RWPE2 (cell line): ENCODE data around the gene CHD2.

ENCODE experiments used
- ATAC-seq: fragments of 200-7000 bp; cut with Tn5 transposase; 3 replicates; pipeline ENCODE4 v1.9.1; 2021; ENCODE audit warnings: low read depth
- DNase-seq: peaks from one replicate; pipeline ENCODE4 v3.0.0-alpha.2; 2020; ENCODE audit warnings: low spot score
- H3K27ac ChIP-seq: fragments of 450-650 bp; 2 replicates; pipeline ENCODE4 v1.5.1; 2017; ENCODE audit warnings: mild to moderate bottlenecking; ENCODE audit not compliant: poor library complexity, severe bottlenecking
- H3K27me3 ChIP-seq: fragments of 250-450 bp; sonication (Bioruptor Pico); 2 replicates; pipeline ENCODE4 v1.5.1; 2021; ENCODE audit warnings: mild to moderate bottlenecking, moderate library complexity; ENCODE audit not compliant: insufficient read depth, poor library complexity, severe bottlenecking
- H3K36me3 ChIP-seq: fragments of 250-450 bp; sonication (Bioruptor Pico); 2 replicates; pipeline ENCODE4 v1.5.1; 2020; ENCODE audit warnings: low read depth, mild to moderate bottlenecking, moderate library complexity
- H3K4me1 ChIP-seq: fragments of 250-450 bp; sonication (Bioruptor Pico); 2 replicates; pipeline ENCODE4 v1.5.1; 2021; ENCODE audit warnings: mild to moderate bottlenecking, moderate library complexity; ENCODE audit not compliant: insufficient read depth, poor library complexity, severe bottlenecking
- H3K4me3 ChIP-seq: fragments of 250-450 bp; sonication (Bioruptor Pico); 2 replicates; pipeline ENCODE4 v1.5.1; 2021; ENCODE audit warnings: mild to moderate bottlenecking, moderate library complexity; ENCODE audit not compliant: severe bottlenecking
- H3K9me3 ChIP-seq: fragments of 250-450 bp; sonication (Bioruptor Pico); 2 replicates; pipeline ENCODE4 v1.5.1; 2021; ENCODE audit warnings: mild to moderate bottlenecking, moderate library complexity; ENCODE audit not compliant: severe bottlenecking
- CTCF ChIP-seq: fragments of 450-650 bp; IDR thresholded peaks from one replicate; pipeline ENCODE4 v1.5.1; 2017; ENCODE audit warnings: mild to moderate bottlenecking, moderate library complexity; ENCODE audit not compliant: poor library complexity, severe bottlenecking

Gene CHD2

GRCh38 chr15:93066834-93067648 lies 166.9 kb downstream of the CHD2 start:
- DNase-seq = no peak
- H3K4me3 ChIP-seq = no peak overlapping the region
- no peak overlapping the region for H3K27ac ChIP-seq
- H3K27me3 ChIP-seq = peaks cover 7% of the 10 kb centered on the region
- no peaks in the 10 kb centered on the region for H3K9me3 ChIP-seq
- H3K36me3 ChIP-seq = no peaks in the 10 kb centered on the region
- no peak for TF ChIP-seq CTCF
- H3K4me1 ChIP-seq = peaks cover 6% of the 10 kb centered on the region
- no peak for ATAC-seq

- peaks cover 6% of the 10 kb centered on the region for H3K4me1 ChIP-seq
- DNase-seq = no peak
These were observed 167.5 kb downstream of the CHD2 start for GRCh38 chr15:93067649-93068085.

GRCh38 chr15:93068581-93069199 lies 168.6 kb downstream of the CHD2 start:
- Histone ChIP-seq H3K27me3 (peaks cover 18% of the 10 kb centered on the region), H3K9me3 (no peaks in the 10 kb centered on the region), H3K4me3 (no peak overlapping the region), H3K4me1 (peaks cover under 1% of the 10 kb centered on the region), H3K27ac (no peak overlapping the region), H3K36me3 (no peaks in the 10 kb centered on the region)
- TF ChIP-seq CTCF = no peak
- ATAC-seq = no peak
- no peak for DNase-seq

More at GRCh38 chr15:93067649-93068085, 167.5 kb downstream of the CHD2 start:
- no peaks in the 10 kb centered on the region for H3K36me3 ChIP-seq
- no peak for ATAC-seq
- peaks cover 14% of the 10 kb centered on the region for H3K27me3 ChIP-seq
- no peak overlapping the region for H3K4me3 ChIP-seq
- H3K27ac ChIP-seq = no peak overlapping the region
- TF ChIP-seq CTCF = no peak
- H3K9me3 ChIP-seq = no peaks in the 10 kb centered on the region

GRCh38 chr15:93070132-93070531 lies 170.0 kb downstream of the CHD2 start:
- Histone ChIP-seq H3K27me3 (peaks cover 18% of the 10 kb centered on the region), H3K27ac (no peak overlapping the region), H3K36me3 (no peaks in the 10 kb centered on the region), H3K4me3 (no peak overlapping the region), H3K4me1 (no peaks in the 10 kb centered on the region), H3K9me3 (no peaks in the 10 kb centered on the region)
- ATAC-seq = no peak
- DNase-seq = no peak
- no peak for TF ChIP-seq CTCF
